ENCODE results near the gene TECTB.
A peak's percentile ranks its signal among the peaks of the same experiment; 100 is the strongest.

The TECTB gene

DNA sequence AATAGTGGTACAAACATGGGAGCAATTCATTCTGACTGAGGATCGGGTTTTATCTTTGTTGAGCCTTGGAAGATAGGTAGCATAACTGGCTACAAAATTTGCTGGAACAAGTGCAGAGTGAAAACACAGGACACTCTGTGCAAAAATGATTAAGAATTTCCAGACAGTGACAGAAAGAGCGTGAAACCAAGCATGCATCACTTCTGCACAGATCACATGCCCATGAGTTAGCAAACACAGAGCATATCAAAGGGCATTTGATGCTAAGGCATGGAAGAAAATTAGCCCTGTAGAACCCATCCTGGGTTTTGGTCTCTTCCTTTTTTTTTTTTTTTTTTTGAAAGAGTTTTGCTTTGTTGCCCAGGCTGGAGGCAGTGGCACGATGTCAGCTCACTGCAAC, 28.3 kb downstream of the TECTB start:
- DNase-seq, result no peak

GRCh38 chr10:112313234-112313633, 30.0 kb downstream of the TECTB start:
- DNase-seq, result no peak

DNA sequence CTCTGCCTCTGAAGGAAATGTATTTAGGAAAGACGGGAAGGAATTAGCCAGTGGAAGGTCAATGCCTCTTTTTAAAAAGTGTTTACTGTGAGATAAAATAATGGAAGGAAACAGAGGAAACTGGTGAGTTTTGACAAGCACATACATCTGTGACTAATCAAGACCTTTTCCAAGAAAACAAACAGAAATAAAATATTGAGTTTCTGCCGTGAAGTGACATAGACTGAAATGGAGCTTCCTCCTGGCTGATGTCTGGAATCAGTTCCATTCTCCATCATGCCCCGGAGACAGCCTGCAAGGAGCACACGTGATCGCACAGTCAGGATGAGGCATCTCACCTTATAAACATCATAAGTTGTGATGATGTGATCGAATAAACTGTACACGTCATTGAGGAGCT, 30.7 kb downstream of the TECTB start:
- no peak for DNase-seq

- peak; percentile 26 to 61 for DNase-seq
Measured at GRCh38 chr10:112314822-112315474, 31.7 kb downstream of the TECTB start.

- no peak for DNase-seq
Measured at GRCh38 chr10:112327678-112328077, 44.5 kb downstream of the TECTB start.

GRCh38 chr10:112330162-112330561, 47.0 kb downstream of the TECTB start:
- DNase-seq, result no peak

GRCh38 chr10:112330607-112331160, 47.5 kb downstream of the TECTB start:
- DNase-seq, result no peak

- DNase-seq, result no peak
Measured at GRCh38 chr10:112332022-112332421, 48.8 kb downstream of the TECTB start.

GRCh38 chr10:112332509-112333228, 49.5 kb downstream of the TECTB start:
- DNase-seq, result no peak

DNA sequence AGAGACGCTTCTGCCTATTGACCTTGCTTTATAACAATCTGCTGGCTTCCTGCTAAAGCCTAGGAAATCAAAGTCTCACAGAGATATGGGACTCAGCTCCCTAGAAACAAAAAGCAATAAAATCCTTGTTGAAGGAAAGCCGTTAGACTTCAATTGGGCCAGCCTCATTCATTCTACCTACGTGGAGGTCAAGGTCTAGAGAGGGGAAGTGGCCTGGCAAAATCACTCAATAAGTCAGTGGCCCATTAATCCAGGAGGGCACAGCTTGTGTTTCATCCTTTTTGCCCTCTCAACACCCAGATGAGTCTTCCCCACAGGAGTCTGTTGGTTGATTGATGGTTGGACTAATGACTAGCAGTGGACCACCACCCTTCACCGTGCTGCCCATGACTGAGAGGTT, 50.3 kb downstream of the TECTB start:
- DNase-seq, result no peak

DNA sequence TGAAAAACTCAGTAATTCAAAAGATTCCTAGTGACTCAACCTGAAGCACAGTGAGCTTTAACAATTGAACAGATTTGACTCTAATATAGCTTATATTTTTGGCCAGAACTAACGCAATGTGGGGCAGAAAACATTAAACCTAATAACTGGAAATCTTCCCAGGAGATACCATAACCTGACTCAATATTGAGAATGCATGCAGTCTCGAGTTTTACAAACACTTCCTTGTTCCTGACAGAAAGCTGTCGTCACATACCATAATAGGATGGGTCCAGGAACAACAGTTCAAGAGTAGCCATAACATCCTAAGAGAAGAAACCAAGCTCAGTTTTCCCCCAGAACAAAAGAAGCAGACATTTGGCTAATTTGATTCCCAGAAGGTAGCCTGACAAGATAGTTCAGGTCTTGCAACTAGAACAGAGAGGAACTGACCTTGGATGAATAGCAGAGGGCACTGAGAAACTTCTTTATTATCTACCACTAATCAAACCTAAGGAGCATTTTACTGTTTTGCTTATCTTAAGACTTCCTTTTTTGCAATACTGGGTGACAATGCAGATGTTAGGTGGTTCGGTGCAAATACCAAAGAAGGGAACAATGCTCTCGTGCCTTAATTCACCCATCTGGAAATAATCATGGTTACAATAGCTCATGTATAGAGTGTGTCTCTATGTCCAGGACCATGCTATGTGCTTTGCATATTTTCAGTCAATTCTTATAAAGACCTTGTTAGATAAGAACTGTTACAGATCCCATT, 52.1 kb downstream of the TECTB start:
- DNase-seq, result no peak

DNA sequence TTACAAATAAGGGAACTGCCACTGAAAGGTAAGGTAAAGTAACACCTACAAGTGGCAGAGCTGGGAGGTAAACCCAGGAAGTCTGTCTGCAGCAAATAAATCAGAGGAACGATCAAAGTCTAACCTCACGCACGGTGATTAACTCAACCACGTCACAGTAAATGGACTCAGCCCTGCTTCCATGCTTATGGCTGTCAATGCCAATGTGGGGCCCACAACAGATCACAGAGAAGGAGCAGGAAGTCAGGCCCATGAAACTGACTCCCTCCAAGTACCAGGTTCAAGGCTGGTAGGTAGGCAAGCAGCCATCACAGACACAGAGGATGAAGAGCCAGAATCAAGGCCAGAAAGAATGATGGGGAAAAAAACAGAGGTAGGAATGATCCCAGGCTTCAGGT, 52.7 kb downstream of the TECTB start:
- no peak for DNase-seq

GRCh38 chr10:112336556-112337201, 53.5 kb downstream of the TECTB start:
- DNase-seq, result no peak

- no peak for DNase-seq
Measured at GRCh38 chr10:112338957-112339356, 55.8 kb downstream of the TECTB start.

DNA sequence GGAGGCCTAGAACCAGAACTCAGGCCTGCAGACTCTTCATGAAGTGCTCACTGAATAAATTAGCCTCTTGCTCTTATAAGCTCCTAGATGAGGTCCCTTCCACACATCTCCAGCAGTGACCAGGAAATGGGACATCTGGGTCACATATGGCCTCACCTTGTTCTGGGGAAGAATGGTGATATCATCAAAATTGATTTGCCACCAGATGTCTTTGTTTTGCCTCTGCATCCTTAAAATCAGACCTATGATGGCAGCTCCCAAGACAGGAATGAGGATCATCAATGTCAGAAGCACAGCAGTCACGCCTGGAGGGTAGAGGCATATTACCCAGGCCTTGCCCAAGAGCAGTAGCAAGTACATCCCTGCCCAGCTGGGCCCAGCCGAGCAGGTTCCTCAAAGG, 57.4 kb downstream of the TECTB start:
- no peak for DNase-seq

DNA sequence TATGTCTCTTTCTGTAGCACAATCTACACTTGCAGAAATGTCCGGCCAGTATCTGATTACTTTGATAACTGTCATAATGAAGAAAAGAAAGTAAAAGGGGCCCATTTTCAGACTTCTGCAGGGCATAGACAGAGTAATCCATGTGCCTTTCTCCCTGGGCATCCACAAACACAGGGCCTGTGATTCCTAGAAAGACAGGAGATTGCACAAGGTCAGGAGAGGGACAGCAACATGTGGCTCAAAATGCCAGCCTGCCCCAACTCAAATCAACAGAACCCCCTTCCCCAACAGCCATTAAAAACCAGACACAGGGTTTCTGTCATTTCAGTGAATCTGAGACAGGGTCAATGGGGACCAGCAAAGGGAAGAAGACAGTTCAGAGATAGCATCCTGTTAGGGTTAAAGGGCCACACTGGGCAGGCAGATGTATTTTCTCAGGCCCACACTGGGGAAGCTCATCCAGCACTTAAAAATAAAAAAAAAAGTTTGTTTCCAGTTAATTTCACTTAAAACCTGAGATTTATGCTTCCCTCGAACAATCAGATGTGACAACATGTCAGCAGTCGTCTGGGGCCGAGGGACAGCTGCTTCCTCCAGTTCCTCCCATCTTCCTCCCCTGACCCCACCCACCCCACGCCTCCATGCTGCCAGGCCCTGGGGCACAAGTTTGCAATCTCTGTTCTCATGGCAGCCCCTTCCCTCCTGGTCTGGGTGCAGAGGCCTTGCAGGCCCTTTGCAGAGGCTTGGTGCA, 60.0 kb downstream of the TECTB start:
- no peak for DNase-seq

- no peak for DNase-seq
Measured at GRCh38 chr10:112344261-112344660, 61.1 kb downstream of the TECTB start.

- DNase-seq, result no peak
Measured at GRCh38 chr10:112345202-112345601, 62.0 kb downstream of the TECTB start.

DNA sequence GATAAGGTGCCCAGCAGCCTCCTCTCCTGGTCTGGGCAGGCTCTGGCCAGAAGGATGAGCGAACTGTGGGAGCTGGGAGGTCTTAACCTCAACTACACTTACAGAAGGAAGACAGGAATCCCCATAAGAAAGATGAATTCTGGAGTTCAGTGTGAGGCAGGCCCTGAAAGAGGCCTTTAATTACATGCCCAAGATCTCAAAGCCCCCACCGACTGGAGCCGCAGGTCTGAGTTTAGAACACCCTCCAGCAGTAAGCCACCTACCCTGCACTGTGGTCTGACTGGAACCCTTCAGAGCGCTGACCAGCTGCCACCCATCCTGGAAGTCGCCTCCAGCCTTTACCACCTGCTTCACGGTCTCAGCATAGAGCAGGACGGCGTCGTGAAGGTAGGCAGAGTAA, 62.5 kb downstream of the TECTB start:
- DNase-seq, result no peak

DNA sequence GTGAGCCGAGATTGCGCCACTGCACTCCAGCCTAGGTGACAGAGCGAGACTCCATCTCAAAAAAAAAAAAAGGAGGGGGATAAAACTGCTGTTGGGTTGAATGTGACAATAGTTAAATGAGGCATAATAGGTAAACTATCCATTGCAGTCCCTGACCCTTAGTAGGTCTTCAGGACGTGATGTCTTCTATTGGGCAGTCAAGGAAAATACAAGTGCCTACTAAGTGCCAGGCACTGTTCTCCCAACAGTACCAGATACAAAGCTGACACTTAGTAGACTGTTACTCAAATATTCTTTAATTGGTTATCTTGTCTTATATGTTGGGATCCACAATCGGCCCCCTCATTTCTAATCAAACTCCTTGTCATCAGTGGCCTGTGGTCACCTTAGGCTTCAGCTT, 63.6 kb downstream of the TECTB start:
- DNase-seq, result no peak

GRCh38 chr10:112347709-112348671, 64.8 kb downstream of the TECTB start:
- no peak for DNase-seq
